ENCODE measurements around the gene STMN3.

STMN3 gene

GRCh38 chr20:63675681-63676368 is 22.6 kb upstream of the STMN3 start:
- Histone ChIP-seq H3K4me1 (ENCODE audit: control insufficient read depth, insufficient read depth, low read length) (no peaks in the 10 kb centered on the region), H3K4me3 (ENCODE audit: low read depth, low read length) (no peak overlapping the region), H3K27ac (ENCODE audit: extremely low read depth, low read depth, low read length) (no peak overlapping the region), H3K9me3 (ENCODE audit: control insufficient read depth, insufficient read depth, low read depth, low read length) (no peaks in the 10 kb centered on the region), H3K36me3 (ENCODE audit: control insufficient read depth in 2 of 2, insufficient read depth in 1 of 2, low read length in 2 of 2) (peaks cover 8 to 58% of the 10 kb centered on the region in 2 experiments; a peak in 2 of 3 replicates)
- TF ChIP-seq ZNF701 (tag by site-specific recombination; IDR thresholded peaks at IDR 0.05) (no peak), ZNF488 (tag by site-specific recombination; IDR thresholded peaks at IDR 0.05) (no peak), ZNF529 (tag by site-specific recombination; IDR thresholded peaks at IDR 0.05; ENCODE audit: insufficient replicate concordance) (no peak), ZNF280C (tag by site-specific recombination; IDR thresholded peaks at IDR 0.05) (no peak), ZNF433 (tag by site-specific recombination; IDR thresholded peaks at IDR 0.05; ENCODE audit: low read depth) (no peak), PATZ1 (tag by site-specific recombination; IDR thresholded peaks at IDR 0.05) (no peak), ZEB2 (tag by site-specific recombination; IDR thresholded peaks at IDR 0.05) (no peak), INSM2 (tag by site-specific recombination; IDR thresholded peaks at IDR 0.05) (no peak), ZFP37 (tag by site-specific recombination; IDR thresholded peaks at IDR 0.05) (no peak), ZNF548 (tag by site-specific recombination; IDR thresholded peaks at IDR 0.05) (no peak), ZNF366 (tag by site-specific recombination; conservative IDR thresholded peaks at IDR 0.05) (no peak), ZNF521 (tag by site-specific recombination; IDR thresholded peaks at IDR 0.05) (no peak), ZNF132 (tag by site-specific recombination; IDR thresholded peaks at IDR 0.05; ENCODE audit: borderline replicate concordance) (no peak), KLF8 (tag by site-specific recombination; IDR thresholded peaks at IDR 0.05) (no peak), ZNF184 (tag by site-specific recombination; IDR thresholded peaks at IDR 0.05) (no peak), ZNF768 (tag by site-specific recombination; IDR thresholded peaks at IDR 0.05) (no peak), ZBTB48 (tag by site-specific recombination; IDR thresholded peaks at IDR 0.05) (no peak), PRDM1 (tag by site-specific recombination; IDR thresholded peaks at IDR 0.05) (no peak), PRDM2 (tag by site-specific recombination; IDR thresholded peaks at IDR 0.05; ENCODE audit: borderline replicate concordance) (no peak), ZNF621 (tag by site-specific recombination; IDR thresholded peaks at IDR 0.05) (no peak)
- CTCF ChIA-PET: no interaction called here
- POLR2A ChIA-PET: no interaction called here

Data from HEK293 (cell line).